H7 (cell line): ENCODE measurements around the gene TMPRSS9. TPM values are rescaled to one million over a fixed set of nuclear protein-coding genes. Genes with fewer than 3 reads are reported as not detected.
A peak's percentile ranks its signal among the peaks of the same experiment; 100 is the strongest.

Experiments
- DNase-seq: peaks from one replicate; pipeline ENCODE4 v3.0.0; 2012
- H3K27me3 ChIP-seq: 2 replicates; pipeline ENCODE4 v1.6.0; 2011; ENCODE audit warnings: mild to moderate bottlenecking, low read length; ENCODE audit not compliant: control insufficient read depth, insufficient read depth
- H3K36me3 ChIP-seq: replicated peaks from 2 replicates; pipeline ENCODE4 v1.5.1; 2011; ENCODE audit warnings: low read length; ENCODE audit not compliant: control insufficient read depth, insufficient read depth
- H3K4me3 ChIP-seq: 2 replicates; pipeline ENCODE4 v1.5.1; 2011; ENCODE audit warnings: low read depth, mild to moderate bottlenecking, control low read depth, low read length, moderate library complexity; ENCODE audit not compliant: insufficient read depth
- total RNA-seq: library from RNA; depleted of rRNA; stranded (reverse); fragments of >200 nt; shearing (Covaris generic); gene quantifications from 2 replicates; pipeline ENCODE4 v1.2.3, GENCODE V29; 2014

Gene TMPRSS9
- total RNA-seq, 1 experiment from 2014 or later = not detected

DNA sequence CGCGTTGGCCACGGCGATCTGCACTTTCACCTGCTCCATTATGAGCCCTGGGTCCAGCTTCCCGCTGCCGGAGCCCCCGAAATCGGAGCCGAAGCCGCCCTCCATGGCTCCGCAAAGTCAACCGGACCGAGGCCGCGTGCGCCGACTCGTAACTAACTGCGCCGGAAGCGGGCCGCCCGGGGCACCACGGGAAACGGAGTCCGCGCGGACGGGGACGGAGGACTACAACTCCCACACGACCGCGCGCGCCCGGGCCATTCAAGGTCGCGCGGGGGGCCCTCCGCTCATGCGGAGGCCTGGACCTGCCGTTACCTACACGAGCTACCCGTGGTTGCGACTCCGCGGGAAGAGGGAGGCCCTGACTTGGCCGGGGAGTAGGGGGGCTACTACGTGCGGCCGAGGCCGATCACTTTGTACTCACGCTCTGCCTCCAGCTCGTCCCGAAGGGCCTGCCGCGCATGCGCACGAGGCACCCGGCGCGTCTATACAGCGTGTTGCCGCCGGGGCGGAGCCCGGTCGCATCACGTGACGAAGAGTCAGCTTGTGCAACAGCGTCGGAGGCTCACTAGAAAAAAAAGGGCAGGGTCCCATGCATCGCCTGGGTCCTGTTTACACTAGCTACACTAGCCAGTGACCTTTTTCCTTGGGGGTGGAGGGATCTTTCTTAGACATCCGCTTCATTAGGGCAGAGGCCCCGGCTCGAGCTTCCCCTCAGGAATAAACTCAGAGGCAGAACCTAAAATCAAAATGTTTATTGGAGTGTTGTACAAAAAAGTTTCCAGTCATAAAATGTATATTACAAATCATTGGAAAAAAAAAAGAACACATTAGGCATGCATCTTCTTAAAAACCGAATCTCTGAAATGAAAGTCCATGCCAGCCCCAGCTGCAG lies 67.6 kb downstream of the TMPRSS9 start, which contains the start of gene TIMM13:
Gene TIMM13, minus strand, starts transcription at position 158 of the 892 bp plus-strand sequence. Its CDS starts 53 bp downstream, at position 105.
- peaks cover 10% of the 10 kb centered on the region for H3K36me3 ChIP-seq
- no peaks in the 10 kb centered on the region for H3K27me3 ChIP-seq
- DNase-seq = peak; percentile 98
- H3K4me3 ChIP-seq = peak within 1 kb of the TSS; percentile 95

DNA sequence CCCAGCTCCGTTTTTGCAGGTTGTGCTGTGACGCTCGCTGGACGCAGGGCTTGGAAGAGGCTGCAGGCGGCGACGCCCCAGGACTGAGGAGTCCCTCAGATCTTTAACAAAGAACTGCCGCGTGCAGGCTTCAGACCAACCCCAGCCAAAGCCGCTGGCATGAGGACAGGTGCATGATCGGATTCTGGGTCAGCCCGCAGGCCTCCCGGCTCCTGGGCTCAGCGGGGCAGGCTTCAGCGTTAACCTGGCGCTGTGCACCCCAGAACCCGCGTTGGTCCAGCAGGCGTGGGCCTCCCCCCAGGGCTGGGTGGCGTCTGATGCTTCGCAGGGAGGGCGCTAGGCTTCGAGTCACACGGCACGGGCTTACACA lies 68.2 kb downstream of the TMPRSS9 start:
- Histone ChIP-seq H3K36me3 (peaks cover 10% of the 10 kb centered on the region), H3K4me3 (peak overlapping the region; percentile 8; the same call in 1 of the 2 replicates), H3K27me3 (no peaks in the 10 kb centered on the region)
- peak; percentile 90 for DNase-seq

DNA sequence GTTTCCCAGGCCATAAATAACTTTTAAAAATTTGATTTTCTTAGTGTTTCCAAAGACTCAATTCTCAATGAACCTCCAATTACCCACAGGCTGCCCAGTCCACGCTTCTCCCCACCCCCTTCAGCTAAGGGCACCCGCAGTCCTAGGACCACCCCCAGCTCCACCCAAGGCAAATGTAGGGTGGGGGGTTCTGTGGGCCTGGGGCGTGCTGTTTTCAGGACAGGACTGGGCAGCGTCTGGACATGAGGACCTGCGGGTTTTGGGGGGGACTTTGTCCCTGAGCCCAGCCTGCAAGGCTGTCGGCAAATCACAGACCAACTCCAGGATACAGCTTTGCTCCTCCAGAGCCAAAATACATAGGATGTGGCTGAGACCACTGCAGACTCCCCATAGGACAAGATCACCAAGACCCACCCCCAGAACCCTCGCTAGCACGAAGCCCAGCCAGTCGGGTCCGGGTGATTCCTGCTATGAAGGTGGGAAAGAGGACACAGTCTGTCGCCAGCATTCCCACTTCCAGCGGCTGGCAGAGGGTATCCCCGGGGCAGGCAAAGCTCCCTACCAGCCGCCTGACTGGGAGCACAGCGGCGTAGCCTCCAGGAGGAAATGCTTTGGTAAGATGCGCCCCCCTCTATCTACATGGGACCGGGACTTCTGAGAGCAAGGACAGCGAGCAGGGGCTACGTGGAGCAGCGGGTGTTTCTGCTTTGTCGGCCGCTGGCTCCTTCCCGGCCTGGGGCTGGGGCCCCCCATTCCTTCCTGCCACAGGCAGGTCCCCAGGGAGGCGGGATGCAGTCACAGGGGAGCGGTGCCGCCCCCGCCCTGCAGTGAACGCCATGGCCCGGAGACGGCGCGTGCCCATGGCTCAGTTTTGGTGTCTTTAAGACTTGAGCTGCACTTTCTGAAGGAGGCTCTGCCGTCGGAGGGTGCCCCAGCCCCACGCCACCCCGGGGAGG lies 69.0 kb downstream of the TMPRSS9 start:
- H3K4me3 ChIP-seq = no peak overlapping the region
- DNase-seq = peak; percentile 79
- no peaks in the 10 kb centered on the region for H3K27me3 ChIP-seq
- peaks cover 10% of the 10 kb centered on the region for H3K36me3 ChIP-seq

DNA sequence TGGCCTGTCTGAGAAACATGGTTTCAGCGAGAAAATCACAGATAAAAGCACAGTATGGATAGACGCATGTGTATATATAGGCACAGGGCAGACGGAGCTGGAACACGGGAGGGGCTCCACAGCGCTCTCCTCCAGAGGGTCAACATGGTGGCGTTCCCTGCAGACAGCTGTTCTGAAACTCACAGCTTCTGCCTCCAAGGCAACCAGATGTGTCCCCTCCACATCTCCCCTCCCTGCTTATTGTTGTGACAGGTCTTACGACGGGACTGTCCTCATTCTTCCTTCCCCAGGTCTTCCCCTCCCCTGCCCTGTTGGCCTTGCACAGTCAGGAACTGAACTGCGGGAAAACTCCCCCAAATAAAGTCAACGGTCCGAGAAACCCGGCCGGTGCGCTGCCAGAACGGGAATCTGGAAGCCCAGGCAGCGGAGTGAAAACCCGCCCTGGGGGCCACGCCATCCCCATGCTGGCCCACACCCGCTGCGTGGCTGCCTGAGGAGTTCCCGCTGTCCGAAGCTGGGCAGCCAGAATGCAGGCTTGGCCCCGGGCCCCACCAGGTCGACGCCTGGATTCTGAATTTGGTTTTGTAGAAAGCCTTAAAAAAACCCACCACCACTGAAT lies 70.0 kb downstream of the TMPRSS9 start:
- no peak for DNase-seq
- H3K27me3 ChIP-seq = no peaks in the 10 kb centered on the region
- peaks cover 11% of the 10 kb centered on the region for H3K36me3 ChIP-seq
- H3K4me3 ChIP-seq = no peak overlapping the region

DNA sequence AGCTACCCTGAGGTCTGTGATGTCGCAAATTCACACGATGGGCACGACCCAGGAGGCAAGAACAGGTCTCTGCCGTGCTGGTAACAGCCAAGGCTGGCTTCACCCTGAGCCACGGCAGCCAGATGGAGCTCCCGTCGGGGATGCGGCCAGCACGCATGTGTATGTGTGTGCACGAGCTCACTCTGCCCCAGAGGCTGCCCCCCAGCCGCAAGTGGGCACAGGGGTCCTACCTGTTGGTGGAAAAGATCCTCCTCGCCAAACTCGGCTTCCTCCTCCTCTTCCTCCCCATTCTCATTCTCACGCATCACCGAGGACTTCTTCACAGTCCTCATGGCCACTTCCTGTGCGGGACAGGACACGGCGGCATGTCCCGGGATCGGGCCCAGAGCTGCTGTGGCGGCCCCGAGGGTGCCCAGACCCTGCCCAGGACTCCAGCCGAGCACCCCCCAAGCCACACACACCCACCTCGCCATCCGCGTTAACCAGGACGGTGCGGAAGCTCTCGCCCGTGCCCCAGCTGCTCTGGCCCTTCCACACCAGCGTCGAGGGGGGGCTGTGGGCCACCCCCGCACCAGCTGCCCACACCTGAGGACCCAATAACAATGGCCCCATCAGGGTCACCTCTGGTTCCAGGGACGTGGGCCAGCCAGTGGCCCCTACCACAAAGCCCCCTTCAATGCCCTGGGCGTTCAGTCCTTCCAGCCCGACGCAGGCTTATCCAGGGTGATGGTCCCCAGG lies 71.4 kb downstream of the TMPRSS9 start:
- no peak overlapping the region for H3K4me3 ChIP-seq
- H3K27me3 ChIP-seq = no peaks in the 10 kb centered on the region
- DNase-seq = no peak
- H3K36me3 ChIP-seq = peaks cover 13% of the 10 kb centered on the region

DNA sequence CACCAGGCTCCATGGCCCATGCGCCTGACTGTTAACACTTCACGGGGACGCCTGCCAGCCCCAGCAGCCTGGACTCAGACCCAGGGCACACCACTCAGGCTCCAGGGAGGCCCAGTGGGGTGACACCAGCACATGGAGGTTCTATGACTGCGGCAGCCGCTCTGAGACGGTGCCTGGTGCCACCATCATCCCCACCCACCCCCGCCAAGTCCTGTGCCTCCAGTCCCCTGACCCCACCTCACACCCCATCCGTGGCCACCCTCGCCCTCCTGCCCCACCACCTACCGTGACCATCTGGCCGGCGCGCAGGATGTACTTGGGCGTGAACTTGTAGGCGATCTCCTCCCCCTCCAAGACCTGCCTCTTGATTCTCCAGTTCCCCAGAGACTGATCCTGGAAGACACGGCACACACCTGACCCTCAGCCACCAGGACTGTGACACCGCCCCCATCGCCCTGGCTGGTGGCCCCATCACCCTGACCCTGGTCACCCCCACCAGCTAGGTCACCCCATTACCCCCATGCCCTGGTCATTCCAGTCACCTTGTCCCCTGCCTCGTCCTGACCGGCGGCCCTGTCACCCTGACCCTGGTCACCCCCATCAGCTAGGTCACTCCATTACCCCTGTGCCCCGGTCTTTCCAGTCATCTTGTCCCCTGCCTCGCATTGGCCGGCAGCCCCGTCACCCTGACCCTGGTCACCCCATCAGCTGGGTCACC lies 72.2 kb downstream of the TMPRSS9 start:
- H3K36me3 ChIP-seq = peaks cover 13% of the 10 kb centered on the region
- no peak overlapping the region for H3K4me3 ChIP-seq
- no peaks in the 10 kb centered on the region for H3K27me3 ChIP-seq
- DNase-seq = no peak

DNA sequence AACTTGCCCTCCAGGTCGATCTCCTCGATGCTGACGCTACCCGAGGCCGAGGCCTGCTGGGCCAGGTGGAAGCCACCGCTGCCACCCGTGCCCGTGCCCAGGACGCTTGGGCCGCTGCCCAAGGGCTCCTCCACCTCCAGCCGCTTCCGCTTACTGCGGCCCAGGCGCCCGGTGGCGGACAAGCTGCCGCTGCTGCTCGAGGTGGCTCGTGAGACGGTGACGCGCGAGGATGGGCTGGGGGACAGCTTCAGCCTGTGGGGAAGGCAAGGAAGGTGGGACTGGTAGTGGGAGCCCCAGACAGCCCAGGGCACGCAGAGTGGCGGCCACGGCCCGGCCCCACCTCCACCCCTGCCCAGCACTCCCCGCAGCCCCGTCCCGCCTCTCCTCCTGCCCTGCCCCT lies 73.8 kb downstream of the TMPRSS9 start:
- no peak for DNase-seq
- Histone ChIP-seq H3K4me3 (no peak overlapping the region), H3K36me3 (peaks cover 25% of the 10 kb centered on the region), H3K27me3 (no peaks in the 10 kb centered on the region)

DNA sequence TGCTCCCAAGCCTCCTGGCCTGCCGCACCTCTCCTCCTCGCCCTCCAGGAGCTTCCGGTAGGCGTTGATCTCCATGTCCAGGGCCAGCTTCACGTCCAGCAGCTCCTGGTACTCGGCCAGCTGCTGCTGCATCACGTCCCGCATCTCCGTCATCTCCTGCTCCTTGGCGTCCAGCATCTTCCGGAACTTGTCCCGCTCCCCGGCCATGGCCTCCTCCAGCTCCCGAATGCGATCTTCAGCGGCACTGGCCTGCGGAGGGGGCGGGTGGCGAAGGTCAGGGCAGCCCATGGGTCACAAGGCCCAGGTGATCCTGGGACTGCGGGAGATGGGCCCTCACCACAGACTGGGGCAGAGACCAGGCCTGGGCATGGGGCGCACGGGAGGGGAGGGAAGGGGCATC lies 74.2 kb downstream of the TMPRSS9 start:
- peaks cover 26% of the 10 kb centered on the region for H3K36me3 ChIP-seq
- H3K27me3 ChIP-seq = no peaks in the 10 kb centered on the region
- H3K4me3 ChIP-seq = no peak overlapping the region
- no peak for DNase-seq

DNA sequence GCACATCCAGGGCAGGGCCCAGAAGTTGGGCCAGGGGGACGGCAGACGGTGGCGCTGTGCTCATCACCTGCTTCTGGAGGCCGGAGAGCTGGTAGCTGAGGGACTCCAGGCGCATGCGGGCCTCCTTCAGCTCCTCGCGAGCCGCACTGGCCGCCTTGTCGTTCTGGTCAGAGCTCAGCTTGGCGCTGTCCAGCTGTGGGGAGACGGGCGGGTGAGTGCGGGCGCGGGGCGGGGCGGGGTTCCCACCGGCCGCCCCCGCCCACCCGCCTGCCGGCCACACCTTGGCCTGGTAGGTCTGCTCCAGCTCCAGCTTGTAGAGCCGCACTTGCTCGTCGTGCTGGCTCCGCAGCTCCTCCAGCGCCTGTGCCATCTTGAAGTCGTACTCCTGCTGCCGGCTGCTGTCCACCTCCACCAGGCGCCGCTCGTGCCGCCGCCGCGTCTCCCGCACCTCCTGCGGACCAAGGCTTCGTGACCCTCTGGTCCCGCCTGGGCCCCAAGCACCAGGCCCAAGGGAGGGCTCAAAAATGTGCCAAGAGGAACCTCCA lies 74.7 kb downstream of the TMPRSS9 start:
- DNase-seq = no peak
- Histone ChIP-seq H3K36me3 (peaks cover 27% of the 10 kb centered on the region), H3K4me3 (no peak overlapping the region), H3K27me3 (no peaks in the 10 kb centered on the region)

DNA sequence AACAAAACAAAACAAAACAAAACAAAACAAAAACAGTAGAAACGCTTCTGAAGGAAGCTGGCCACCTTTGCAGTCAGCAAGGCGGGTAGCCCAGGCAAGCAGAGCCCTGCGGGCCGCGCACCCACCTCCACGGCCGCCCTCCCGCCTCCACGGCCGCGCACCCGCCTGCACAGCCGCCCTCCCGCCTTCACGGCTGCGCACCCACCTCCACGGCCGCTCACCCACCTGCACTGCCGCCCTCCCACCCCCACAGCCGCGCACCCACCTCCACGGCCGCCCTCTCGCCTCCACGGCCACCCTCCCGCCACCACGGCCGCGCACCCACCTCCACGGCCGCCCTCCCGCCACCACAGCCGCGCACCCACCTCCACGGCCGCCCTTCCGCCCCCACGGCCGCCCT lies 76.3 kb downstream of the TMPRSS9 start:
- Histone ChIP-seq H3K4me3 (no peak overlapping the region), H3K36me3 (peaks cover 21% of the 10 kb centered on the region), H3K27me3 (no peaks in the 10 kb centered on the region)
- no peak for DNase-seq

DNA sequence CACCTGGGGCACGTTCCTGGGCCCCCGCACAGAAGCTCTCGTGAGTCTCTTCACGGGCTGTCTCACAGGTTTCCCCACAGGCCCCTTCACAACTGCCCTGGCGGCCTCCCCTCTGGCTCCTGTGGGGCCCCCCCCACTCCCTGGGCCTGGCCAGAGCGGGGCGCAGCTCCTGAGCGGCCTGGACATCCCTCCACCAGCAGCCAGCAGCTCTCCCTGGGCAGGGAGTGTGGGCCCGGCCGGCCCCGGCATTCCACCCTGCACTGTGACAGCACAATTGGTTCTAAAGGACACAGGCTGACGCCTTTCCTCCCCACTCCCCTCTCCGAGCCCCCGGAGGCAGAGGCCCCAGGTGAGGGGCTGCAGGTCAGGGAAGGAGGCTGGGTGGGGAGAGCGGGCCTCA lies 76.9 kb downstream of the TMPRSS9 start:
- Histone ChIP-seq H3K27me3 (no peaks in the 10 kb centered on the region), H3K36me3 (peaks cover 19% of the 10 kb centered on the region), H3K4me3 (no peak overlapping the region)
- no peak for DNase-seq

DNA sequence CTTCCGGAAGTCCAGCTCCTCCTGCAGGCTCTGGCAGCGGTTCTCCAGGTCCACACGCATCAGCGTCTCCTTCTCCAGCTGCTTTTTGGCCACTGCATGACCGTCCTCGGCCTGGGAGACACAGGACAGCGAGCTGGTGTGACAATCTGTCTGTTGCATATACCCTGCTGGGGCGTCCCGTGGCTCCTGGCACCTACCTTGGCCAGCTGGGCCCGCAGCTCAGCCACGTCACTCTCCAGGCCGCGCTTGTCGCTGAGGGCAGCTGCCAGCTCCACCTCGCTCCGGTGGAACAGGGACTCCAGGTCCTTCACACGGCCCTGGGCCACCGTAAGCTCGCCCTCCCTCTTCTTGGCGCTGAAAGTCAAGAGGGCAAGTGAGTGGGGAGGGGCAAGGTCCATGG lies 78.1 kb downstream of the TMPRSS9 start:
- H3K4me3 ChIP-seq = no peak overlapping the region
- H3K27me3 ChIP-seq = no peaks in the 10 kb centered on the region
- peaks cover 24% of the 10 kb centered on the region for H3K36me3 ChIP-seq
- no peak for DNase-seq

DNA sequence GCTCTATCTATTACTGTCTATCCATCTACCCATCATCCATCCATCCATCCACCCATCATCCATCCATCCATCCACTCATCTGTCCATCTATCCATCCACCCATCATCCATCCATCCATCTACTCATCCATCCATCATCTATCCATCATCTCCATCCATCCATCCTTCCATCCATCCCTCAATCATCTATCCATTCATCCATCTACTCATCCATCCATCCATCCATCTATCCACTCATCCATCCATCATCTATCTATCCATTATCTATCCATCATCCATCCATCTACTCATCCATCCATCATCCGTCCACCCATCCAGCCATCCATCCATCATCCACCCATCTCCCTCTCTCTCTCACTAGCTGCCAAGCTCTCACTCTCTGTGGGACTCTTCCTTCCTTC lies 80.5 kb downstream of the TMPRSS9 start:
- DNase-seq = no peak
- Histone ChIP-seq H3K4me3 (no peak overlapping the region), H3K27me3 (no peaks in the 10 kb centered on the region), H3K36me3 (peaks cover 23% of the 10 kb centered on the region)
